GM12878 (cell line): ENCODE measurements around the gene TSPO. TPM values are rescaled to one million over a fixed set of nuclear protein-coding genes. Genes with fewer than 3 reads are reported as not detected.

Experiments used
- ATAC-seq: fragments of 200-7000 bp; cut with Tn5 transposase; 3 replicates; pipeline ENCODE4 v1.9.1; 2020; ENCODE audit warnings: mild to moderate bottlenecking, moderate library complexity
- BruUV-seq: library from RNA; stranded (reverse); fragments of 400-500 nt; replicated peaks from 2 replicates; lab custom pipeline; 2021; lab: Mats Ljungman, UMichigan
- CTCF ChIA-PET: fragments of 300-600 bp; sonication (Branson Sonifier 250); formaldehyde crosslinking; extraction: SDS; loops from one replicate; lab custom pipeline; 2021; ENCODE audit warnings: inconsistent platforms; lab: Yijun Ruan, JAX
- POLR2A ChIA-PET: fragments of 350-600 bp; formaldehyde crosslinking; extraction: SDS; loops from one replicate; lab custom pipeline; 2021; ENCODE audit warnings: inconsistent platforms; lab: Charles Lee
- RAD21 ChIA-PET: fragments of 300-600 bp; sonication (Branson Sonifier 250); formaldehyde crosslinking; loops from one replicate; lab custom pipeline; 2023; ENCODE audit warnings: antibody characterized with exemption; ENCODE audit not compliant: unreplicated experiment; lab: Charles Lee
- SMC1A ChIA-PET: fragments of 300-600 bp; sonication (Branson Sonifier 250); formaldehyde crosslinking; loops from one replicate; lab custom pipeline; 2023; ENCODE audit not compliant: unreplicated experiment, uncharacterized antibody; lab: Charles Lee
- DNase-seq: peaks from one replicate; pipeline ENCODE4 v3.0.0-alpha.2; 2011; ENCODE audit warnings: low read depth, low spot score
- FAIRE-seq: peaks from 3 replicates; lab custom pipeline; 2011; peaks lifted over from hg19 to GRCh38; lab: Jason Lieb, UNC
- H2AFZ ChIP-seq: 2 replicates; pipeline ENCODE4 v1.6.0; 2011; ENCODE audit warnings: low read depth, low read length, control low read depth; ENCODE audit not compliant: control insufficient read depth
- H3K27ac ChIP-seq: 2 replicates; pipeline ENCODE4 v1.5.1; 2011; ENCODE audit warnings: control low read depth; ENCODE audit not compliant: control insufficient read depth, insufficient read depth
- H3K27me3 ChIP-seq, 2 experiments: replicated peaks in 1 of 2; 2 replicates each; pipeline versions ENCODE4 v1.6.0 to v1.6.1; 2011; ENCODE audit warnings: low read length in 1 of 2; ENCODE audit not compliant: control insufficient read depth in 2 of 2, insufficient read depth in 2 of 2
- H3K36me3 ChIP-seq, 2 experiments: 2 replicates each; pipeline ENCODE4 v1.5.1; 2011; ENCODE audit warnings: low read length in 1 of 2; ENCODE audit not compliant: control insufficient read depth in 2 of 2, insufficient read depth in 2 of 2
- H3K4me1 ChIP-seq: 2 replicates; pipeline ENCODE4 v1.6.1; 2011; ENCODE audit warnings: mild to moderate bottlenecking, low read length, moderate library complexity, mixed read lengths; ENCODE audit not compliant: control insufficient read depth, insufficient read depth
- H3K4me2 ChIP-seq: 2 replicates; pipeline ENCODE4 v1.6.0; 2011; ENCODE audit warnings: control low read depth; ENCODE audit not compliant: control insufficient read depth, insufficient read depth
- H3K4me3 ChIP-seq: fragments of 200-600 bp; sonication (generic); 2 replicates; pipeline ENCODE4 v1.5.1; 2016
- H3K79me2 ChIP-seq: 2 replicates; pipeline ENCODE4 v1.6.0; 2011; ENCODE audit warnings: low read length; ENCODE audit not compliant: control insufficient read depth, insufficient read depth
- H3K9ac ChIP-seq: 2 replicates; pipeline ENCODE4 v1.8.0; 2011; ENCODE audit warnings: low read length, control low read depth, mixed read lengths; ENCODE audit not compliant: control insufficient read depth, insufficient read depth
- H3K9me3 ChIP-seq: replicated peaks from 3 replicates; pipeline ENCODE4 v1.5.1; 2011; ENCODE audit warnings: mild to moderate bottlenecking, low read length; ENCODE audit not compliant: control insufficient read depth, insufficient read depth
- H4K20me1 ChIP-seq: 2 replicates; pipeline ENCODE4 v1.6.0; 2011; ENCODE audit not compliant: control insufficient read depth, insufficient read depth
- BMI1 ChIP-seq: fragments of 450-650 bp; IDR thresholded peaks from 2 replicates; pipeline ENCODE4 v1.6.1; 2016; ENCODE audit warnings: mild to moderate bottlenecking, moderate library complexity, borderline replicate concordance
- EED ChIP-seq: sonication (generic); IDR thresholded peaks from 2 replicates; pipeline ENCODE4 v1.6.1; 2016; ENCODE audit warnings: antibody characterized with exemption, low read depth
- RAD21 ChIP-seq: IDR thresholded peaks from 2 replicates; pipeline ENCODE4 v1.6.1; 2011; ENCODE audit warnings: mild to moderate bottlenecking, low read depth, low read length, moderate library complexity; ENCODE audit not compliant: insufficient read depth
- SP1 ChIP-seq: IDR thresholded peaks from one replicate; pipeline ENCODE4 v1.6.1; 2011; ENCODE audit warnings: low read depth, low read length
- SRF ChIP-seq, 2 experiments: IDR thresholded peaks; 2 replicates each; pipeline ENCODE4 v1.6.1; 2011; ENCODE audit warnings: low read depth in 2 of 2, low read length in 2 of 2, mild to moderate bottlenecking in 1 of 2, moderate library complexity in 1 of 2
- TARDBP ChIP-seq: IDR thresholded peaks from 2 replicates; pipeline ENCODE4 v1.6.1; 2016; ENCODE audit warnings: borderline replicate concordance
- TCF12 ChIP-seq: IDR thresholded peaks from 2 replicates; pipeline ENCODE4 v1.6.1; 2011; ENCODE audit warnings: low read depth, mild to moderate bottlenecking, low read length
- WGBS: methylation state at CpG from one replicate; pipeline ENCODE4 v1.1.6; 2016; ENCODE audit warnings: low lambda C conversion rate; ENCODE audit not compliant: insufficient replicate concordance, insufficient coverage; ENCODE audit errors: missing lambda C conversion rate; 5-methylcytosine and 5-hydroxymethylcytosine counted together
- in situ Hi-C: fragments of 300-500 bp; cut with MboI; formaldehyde crosslinking; loops from 9 replicates; pipeline ENCODE4 v1.14.3; 2018; ENCODE audit warnings: mixed read lengths
- intact Hi-C: fragments of 100-400 bp; cut with micrococcal nuclease; formaldehyde crosslinking; loops from one replicate; pipeline ENCODE4 v1.14.2; 2022; ENCODE audit not compliant: unreplicated experiment
- polyA plus RNA-seq, 11 experiments: library from polyadenylated mRNA; depleted of rRNA in 4 of 11; unstranded in 6 of 11; stranded (reverse) in 5 of 11; fragments of >200 nt; fragmentation: Nextera tagmentation in 4 of 11; fragmentation: Illumina TruSeq in 1 of 11; extraction: Ambion mirVana in 4 of 11; extraction: Trizol in 1 of 11; gene quantifications; 1 replicate in 1 of 11; 2 replicates in 10 of 11; pipeline versions ENCODE4 v1.2.1 to v1.2.3, GENCODE V29; 2011 to 2016; ENCODE audit warnings: inconsistent platforms in 2 of 11, missing spikeins in 2 of 11, low read depth in 1 of 11
- total RNA-seq, 4 experiments: library from RNA; depleted of rRNA in 3 of 4; stranded (reverse); fragments of >200 nt in 3 of 4; fragmentation: Illumina TruSeq in 1 of 4; extraction: Trizol in 1 of 4; gene quantifications; 2 replicates each; pipeline versions ENCODE4 v1.2.1 to v1.2.3, GENCODE V29; 2013 to 2021
- TF ChIP-seq, protein P1 (sequence below): fragments of 450-650 bp; formaldehyde crosslinking; IDR thresholded peaks from 2 replicates; pipeline ENCODE4 v1.4.0; 2022; ENCODE audit warnings: mild to moderate bottlenecking, moderate library complexity
- TF ChIP-seq, protein P2 (sequence below): IDR thresholded peaks from 2 replicates; pipeline ENCODE4 v1.6.1; 2012; ENCODE audit warnings: low read depth, low read length, improper control_type of control experiment

The TSPO gene
- total and polyA plus RNA-seq, 10 of the 15 experiments (the other 5 are each of a cell fraction or from before 2014, with no cell fraction given), result 1.4 to 50.5 (median 18.8) TPM

DNA sequence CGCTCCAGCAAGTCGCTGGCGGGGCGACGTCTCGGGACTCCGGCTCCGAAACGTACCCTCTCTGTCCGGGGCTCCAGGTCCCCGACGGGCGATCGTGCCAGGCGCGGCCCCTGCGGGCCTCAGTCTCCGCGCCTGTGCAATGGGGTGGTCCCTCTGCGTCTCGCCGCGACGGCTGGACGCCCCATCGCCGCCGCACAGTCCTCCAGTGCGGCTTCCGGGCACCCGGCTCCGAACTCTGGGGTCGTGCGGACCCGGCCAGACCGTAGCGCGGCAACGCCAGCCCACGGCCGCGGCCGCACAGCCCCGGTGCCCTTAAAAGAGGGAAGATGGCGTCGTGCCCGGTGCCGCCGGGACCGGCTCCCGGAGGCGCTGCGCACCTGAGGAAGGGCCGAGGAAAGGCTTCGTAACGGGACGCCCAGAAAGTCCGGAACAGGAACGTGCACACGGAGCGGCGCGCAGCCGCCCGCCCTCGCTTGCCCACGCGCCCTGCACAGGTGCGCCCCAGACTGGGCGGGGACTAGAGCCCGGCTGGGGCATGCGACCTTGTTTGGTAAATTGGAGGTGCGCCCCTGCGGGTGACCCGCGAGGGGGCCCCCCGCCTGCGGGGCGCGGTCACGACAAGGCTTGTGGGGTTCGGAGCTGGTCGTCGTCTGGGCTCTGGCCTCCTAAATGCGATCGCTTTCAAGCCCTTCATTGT, 40.3 kb upstream of the TSPO start (continued):
- TF ChIP-seq SRF (IDR thresholded peaks at IDR 0.05; ENCODE audit: low read depth in 2 of 2, low read length in 2 of 2) (0 out of 4 replicates have a peak, but pooled peaks of 1 of the 2 experiments have one; percentile 44), TCF12 (peak; percentile 47; the same call in 1 of the 2 replicates), SP1 (peak; percentile 65)

DNA sequence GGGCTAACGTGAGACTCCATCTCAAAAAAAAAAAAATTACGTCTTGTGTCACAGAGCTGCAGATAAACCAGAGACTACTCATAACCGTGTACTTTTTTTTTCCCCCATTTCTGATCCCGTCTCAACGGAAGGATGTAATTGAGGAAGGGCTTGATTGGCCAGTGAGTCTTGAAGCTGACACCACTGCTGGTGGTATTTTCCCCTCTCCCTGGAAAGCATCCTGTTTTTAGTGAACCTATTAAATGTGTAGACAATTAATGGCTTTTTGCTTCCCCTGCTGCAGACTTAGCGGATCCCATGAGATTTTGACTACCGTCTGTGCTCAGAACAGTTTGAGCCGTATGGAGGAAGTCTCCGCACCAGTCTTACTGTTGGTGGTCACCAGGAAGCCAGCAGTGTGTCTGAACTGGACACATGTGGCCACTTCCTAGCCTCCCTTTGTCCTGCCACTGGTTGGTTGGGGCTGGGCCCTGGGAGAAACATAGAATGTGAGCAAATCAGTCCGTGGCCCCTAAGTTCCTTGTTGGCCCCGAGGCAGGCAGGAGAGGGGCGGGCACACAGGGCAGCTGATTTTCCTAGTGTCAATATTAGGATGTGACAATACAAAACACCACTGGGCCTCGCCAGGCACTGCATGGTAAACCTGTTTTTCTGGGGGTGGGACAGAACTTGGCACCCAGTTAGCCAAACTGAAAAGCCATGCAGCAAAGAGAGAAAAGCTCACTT, 37.7 kb upstream of the TSPO start:
- Histone ChIP-seq H3K27me3 (peaks cover 0 to 6% of the 10 kb centered on the region in 2 experiments; a peak in 3 of 4 replicates), H2AFZ (peak overlapping the region; percentile 17; the same call in 1 of the 2 replicates), H4K20me1 (no peaks in the 10 kb centered on the region), H3K36me3 (no peaks in the 10 kb centered on the region), H3K4me3 (no peak overlapping the region), H3K4me2 (peak overlapping the region; percentile 26; the same call in 1 of the 2 replicates), H3K9ac (no peak overlapping the region), H3K79me2 (no peaks in the 10 kb centered on the region), H3K27ac (no peak overlapping the region), H3K9me3 (no peaks in the 10 kb centered on the region), H3K4me1 (peaks cover 26% of the 10 kb centered on the region)
- intact Hi-C loops (no loop called here), in situ Hi-C loops (no loop called here)
- DNase-seq, result no peak
- FAIRE-seq, result no peak
- ChIA-PET SMC1A (no interaction called here), POLR2A (no interaction called here), CTCF (interaction anchor here (1.2 kb wide), 1 partner anchor 23 kb away, joined by 3 read pairs; no protein-coding TSS in a partner anchor), RAD21 (no interaction called here)
- TF ChIP-seq BMI1 (no peak), RAD21 (no peak), EED (no peak), TARDBP (no peak), TCF12 (no peak)
- TF ChIP-seq, protein P1, sequence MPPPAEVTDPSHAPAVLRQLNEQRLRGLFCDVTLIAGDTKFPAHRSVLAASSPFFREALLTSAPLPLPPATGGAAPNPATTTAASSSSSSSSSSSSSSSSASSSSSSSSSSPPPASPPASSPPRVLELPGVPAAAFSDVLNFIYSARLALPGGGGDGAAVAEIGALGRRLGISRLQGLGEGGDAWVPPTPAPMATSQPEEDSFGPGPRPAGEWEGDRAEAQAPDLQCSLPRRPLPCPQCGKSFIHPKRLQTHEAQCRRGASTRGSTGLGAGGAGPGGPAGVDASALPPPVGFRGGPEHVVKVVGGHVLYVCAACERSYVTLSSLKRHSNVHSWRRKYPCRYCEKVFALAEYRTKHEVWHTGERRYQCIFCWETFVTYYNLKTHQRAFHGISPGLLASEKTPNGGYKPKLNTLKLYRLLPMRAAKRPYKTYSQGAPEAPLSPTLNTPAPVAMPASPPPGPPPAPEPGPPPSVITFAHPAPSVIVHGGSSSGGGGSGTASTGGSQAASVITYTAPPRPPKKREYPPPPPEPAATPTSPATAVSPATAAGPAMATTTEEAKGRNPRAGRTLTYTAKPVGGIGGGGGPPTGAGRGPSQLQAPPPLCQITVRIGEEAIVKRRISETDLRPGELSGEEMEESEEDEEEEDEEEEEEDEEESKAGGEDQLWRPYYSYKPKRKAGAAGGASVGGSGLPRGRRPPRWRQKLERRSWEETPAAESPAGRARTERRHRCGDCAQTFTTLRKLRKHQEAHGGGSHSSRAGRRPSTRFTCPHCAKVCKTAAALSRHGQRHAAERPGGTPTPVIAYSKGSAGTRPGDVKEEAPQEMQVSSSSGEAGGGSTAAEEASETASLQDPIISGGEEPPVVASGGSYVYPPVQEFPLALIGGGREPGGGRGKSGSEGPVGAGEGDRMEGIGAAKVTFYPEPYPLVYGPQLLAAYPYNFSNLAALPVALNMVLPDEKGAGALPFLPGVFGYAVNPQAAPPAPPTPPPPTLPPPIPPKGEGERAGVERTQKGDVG (CRISPR knock-in tag), result no peak
- TF ChIP-seq, protein P2, sequence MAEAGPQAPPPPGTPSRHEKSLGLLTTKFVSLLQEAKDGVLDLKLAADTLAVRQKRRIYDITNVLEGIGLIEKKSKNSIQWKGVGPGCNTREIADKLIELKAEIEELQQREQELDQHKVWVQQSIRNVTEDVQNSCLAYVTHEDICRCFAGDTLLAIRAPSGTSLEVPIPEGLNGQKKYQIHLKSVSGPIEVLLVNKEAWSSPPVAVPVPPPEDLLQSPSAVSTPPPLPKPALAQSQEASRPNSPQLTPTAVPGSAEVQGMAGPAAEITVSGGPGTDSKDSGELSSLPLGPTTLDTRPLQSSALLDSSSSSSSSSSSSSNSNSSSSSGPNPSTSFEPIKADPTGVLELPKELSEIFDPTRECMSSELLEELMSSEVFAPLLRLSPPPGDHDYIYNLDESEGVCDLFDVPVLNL, result no peak
- no TSS peak for BruUV-seq
- 31% methylated on average over 13 of the region's 13 CpGs for WGBS
- ATAC-seq, result no peak
